Adipocyte (in vitro differentiated cells): ENCODE results near the gene SCNN1B.
A peak's percentile ranks its signal among the peaks of the same experiment; 100 is the strongest.
"Not testable (repeated sequence)": the region's sequence is repeated elsewhere in the genome, so short reads cannot be mapped to it uniquely, and the experiment has no call there.

ENCODE experiments used
- DNase-seq: peaks from one replicate; pipeline ENCODE4 v3.0.0-alpha.2; 2015; ENCODE audit warnings: low read depth
- H3K27me3 ChIP-seq: replicated peaks from 2 replicates; pipeline ENCODE4 v1.7.0; 2013; ENCODE audit warnings: mild to moderate bottlenecking, low read length, moderate library complexity; ENCODE audit not compliant: control insufficient read depth, insufficient read depth
- H3K36me3 ChIP-seq: 2 replicates; pipeline ENCODE4 v1.7.0; 2013; ENCODE audit warnings: low read length, mild to moderate bottlenecking, moderate library complexity; ENCODE audit not compliant: control insufficient read depth, insufficient read depth, severe bottlenecking
- H3K4me1 ChIP-seq: 2 replicates; pipeline ENCODE4 v1.7.0; 2013; ENCODE audit warnings: mild to moderate bottlenecking, low read length, moderate library complexity; ENCODE audit not compliant: control insufficient read depth, insufficient read depth
- H3K4me3 ChIP-seq: 2 replicates; pipeline ENCODE4 v1.7.0; 2013; ENCODE audit warnings: mild to moderate bottlenecking, low read length, moderate library complexity
- H3K9ac ChIP-seq: 2 replicates; pipeline ENCODE4 v1.7.0; 2013; ENCODE audit warnings: mild to moderate bottlenecking, low read length, moderate library complexity
- H3K9me3 ChIP-seq: 2 replicates; pipeline ENCODE4 v1.7.0; 2013; ENCODE audit warnings: mild to moderate bottlenecking, low read length, moderate library complexity; ENCODE audit not compliant: control insufficient read depth

The SCNN1B gene, protein sequence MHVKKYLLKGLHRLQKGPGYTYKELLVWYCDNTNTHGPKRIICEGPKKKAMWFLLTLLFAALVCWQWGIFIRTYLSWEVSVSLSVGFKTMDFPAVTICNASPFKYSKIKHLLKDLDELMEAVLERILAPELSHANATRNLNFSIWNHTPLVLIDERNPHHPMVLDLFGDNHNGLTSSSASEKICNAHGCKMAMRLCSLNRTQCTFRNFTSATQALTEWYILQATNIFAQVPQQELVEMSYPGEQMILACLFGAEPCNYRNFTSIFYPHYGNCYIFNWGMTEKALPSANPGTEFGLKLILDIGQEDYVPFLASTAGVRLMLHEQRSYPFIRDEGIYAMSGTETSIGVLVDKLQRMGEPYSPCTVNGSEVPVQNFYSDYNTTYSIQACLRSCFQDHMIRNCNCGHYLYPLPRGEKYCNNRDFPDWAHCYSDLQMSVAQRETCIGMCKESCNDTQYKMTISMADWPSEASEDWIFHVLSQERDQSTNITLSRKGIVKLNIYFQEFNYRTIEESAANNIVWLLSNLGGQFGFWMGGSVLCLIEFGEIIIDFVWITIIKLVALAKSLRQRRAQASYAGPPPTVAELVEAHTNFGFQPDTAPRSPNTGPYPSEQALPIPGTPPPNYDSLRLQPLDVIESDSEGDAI

DNA sequence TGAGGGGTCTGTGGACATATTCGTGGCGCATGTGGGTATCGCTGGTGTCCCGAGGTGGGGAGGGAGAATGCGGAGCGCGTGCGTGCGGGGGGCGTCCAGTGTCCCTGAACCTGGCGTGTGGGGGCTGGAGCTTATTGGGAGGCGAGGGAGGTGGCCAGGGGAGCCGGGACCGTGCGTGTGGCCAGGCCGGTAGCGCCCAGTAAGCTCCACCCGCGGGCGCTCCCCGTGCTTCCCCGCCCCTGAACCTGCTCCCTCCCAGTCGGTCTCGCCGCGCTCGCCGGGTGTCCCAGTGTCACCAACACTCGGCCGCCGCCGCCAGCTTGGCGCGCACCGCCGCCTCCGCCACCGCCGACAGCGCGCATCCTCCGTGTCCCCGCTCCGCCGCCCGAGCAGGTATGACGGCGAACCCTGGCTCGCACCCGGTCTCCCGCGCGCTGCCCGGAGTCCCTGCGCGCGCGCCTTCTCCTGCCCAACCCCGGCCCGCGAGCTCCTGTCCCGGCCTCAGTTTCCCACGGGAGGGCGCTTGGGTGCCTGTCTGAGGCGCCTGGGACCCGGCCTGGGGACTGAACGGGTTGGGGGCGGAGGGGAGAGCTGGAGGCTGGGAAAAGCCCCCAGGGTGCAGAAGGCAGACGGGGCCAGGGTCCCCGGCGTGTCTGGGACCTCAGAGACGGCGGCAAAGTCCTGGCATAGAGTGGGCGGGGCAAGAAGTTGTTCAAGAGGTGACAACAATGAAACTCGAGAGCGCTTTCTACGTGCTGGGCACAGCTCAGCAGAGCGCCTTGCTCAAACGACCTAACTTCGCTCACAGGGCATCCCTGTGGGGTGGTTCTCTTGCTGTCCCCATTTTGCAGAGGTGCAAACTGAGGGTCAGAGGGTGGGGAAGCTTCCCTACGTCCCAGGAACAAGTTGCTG lies at the start of gene SCNN1B:
Gene SCNN1B (plus strand): TSS at position 258 of the 912 bp plus-strand sequence. CDS start 46,298 bp downstream, outside the sequence.
- no peaks in the 10 kb centered on the region for H3K36me3 ChIP-seq
- H3K4me3 ChIP-seq = no peak within 1 kb of the TSS
- H3K4me1 ChIP-seq = no peaks in the 10 kb centered on the region
- no peaks in the 10 kb centered on the region for H3K9me3 ChIP-seq
- DNase-seq = no peak
- H3K9ac ChIP-seq = no peak within 1 kb of the TSS
- peaks cover 35% of the 10 kb centered on the region for H3K27me3 ChIP-seq

DNA sequence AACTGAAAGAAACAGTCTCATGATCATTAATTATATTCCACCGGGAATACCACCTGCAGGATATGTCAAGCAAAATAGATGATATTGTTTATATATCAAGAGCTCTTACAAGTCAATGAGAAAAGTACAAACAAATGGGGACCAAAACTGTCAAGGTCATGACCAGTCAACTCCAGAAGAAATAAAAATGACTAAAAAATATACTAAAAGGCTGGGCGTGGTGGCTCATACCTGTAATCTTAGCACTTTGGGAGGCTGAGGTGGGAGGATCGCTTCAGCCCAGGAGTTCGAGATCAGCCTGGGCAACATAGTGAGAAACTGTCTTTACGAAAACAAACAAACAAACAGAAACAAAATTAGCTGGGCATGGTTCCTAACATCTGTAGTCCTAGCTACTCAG lies 49.8 kb upstream of the SCNN1B start:
- Histone ChIP-seq H3K4me1 (peaks cover 12% of the 10 kb centered on the region), H3K9ac (no peak overlapping the region), H3K36me3 (no peaks in the 10 kb centered on the region), H3K9me3 (peaks cover 5% of the 10 kb centered on the region), H3K27me3 (no peaks in the 10 kb centered on the region), H3K4me3 (no peak overlapping the region)
- DNase-seq = no peak

DNA sequence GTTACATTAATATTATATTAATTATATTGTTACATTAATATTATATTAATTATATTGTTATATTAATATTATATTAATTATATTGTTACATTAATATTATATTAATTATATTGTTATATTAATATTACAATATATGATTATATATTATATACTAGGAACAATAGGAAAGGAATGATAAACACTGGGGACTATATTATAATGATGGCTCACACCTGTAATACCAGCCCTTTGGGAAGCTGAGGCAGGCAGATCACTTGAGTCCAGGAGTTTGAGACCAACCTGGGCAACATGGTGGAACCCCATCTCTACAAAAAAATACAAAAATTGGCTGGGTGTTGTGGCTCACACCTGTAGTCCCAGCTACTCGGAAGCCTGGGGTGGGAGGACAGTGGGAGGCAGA lies 48.5 kb upstream of the SCNN1B start:
- not testable (repeated sequence) for DNase-seq, H3K27me3 ChIP-seq, H3K9ac ChIP-seq, H3K9me3 ChIP-seq, H3K36me3 ChIP-seq, H3K4me3 ChIP-seq, H3K4me1 ChIP-seq

DNA sequence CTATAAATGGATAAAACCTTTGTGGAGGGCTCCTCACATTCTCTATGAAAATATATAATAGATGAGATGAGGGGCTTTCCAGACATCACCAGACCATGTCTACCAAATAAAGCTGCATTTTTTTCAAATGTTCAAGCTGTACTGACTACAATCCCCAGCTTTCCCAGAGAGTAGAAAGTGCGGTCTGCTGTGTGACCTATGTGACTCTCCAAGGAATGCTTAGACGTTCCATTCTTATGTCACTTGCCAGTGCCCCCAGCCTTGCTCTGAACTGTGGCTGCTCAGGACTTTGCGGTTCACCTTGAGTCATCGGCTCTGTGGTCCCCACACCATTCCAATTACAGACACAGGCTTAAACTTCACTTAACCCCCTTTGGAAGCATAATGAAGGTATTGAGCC lies 47.8 kb upstream of the SCNN1B start:
- Histone ChIP-seq H3K9me3 (peaks cover 9% of the 10 kb centered on the region), H3K4me1 (no peaks in the 10 kb centered on the region), H3K36me3 (no peaks in the 10 kb centered on the region), H3K4me3 (no peak overlapping the region), H3K9ac (no peak overlapping the region), H3K27me3 (no peaks in the 10 kb centered on the region)
- DNase-seq = peak; percentile 18

DNA sequence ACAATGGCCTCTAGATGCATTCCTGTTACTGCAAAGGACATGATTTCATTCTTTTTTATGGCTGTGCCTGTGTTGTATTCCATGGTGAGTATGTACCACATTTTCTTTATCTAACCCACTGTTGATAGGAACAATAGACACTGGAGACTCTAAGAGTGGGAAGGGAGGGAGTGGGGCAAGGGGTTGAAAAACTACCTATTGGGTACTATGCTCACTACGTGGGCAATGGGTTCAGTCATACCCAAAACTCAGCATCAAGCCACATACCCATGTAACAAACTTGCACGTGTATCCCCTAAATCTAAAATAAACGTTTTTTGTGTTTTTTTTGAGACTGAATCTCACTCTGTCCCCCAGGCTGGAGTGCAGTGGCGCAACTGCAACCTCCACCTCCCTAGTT lies 47.1 kb upstream of the SCNN1B start:
- no peak overlapping the region for H3K4me3 ChIP-seq
- no peaks in the 10 kb centered on the region for H3K27me3 ChIP-seq
- no peak overlapping the region for H3K9ac ChIP-seq
- H3K4me1 ChIP-seq = no peaks in the 10 kb centered on the region
- peaks cover 11% of the 10 kb centered on the region for H3K9me3 ChIP-seq
- no peaks in the 10 kb centered on the region for H3K36me3 ChIP-seq
- DNase-seq = no peak

DNA sequence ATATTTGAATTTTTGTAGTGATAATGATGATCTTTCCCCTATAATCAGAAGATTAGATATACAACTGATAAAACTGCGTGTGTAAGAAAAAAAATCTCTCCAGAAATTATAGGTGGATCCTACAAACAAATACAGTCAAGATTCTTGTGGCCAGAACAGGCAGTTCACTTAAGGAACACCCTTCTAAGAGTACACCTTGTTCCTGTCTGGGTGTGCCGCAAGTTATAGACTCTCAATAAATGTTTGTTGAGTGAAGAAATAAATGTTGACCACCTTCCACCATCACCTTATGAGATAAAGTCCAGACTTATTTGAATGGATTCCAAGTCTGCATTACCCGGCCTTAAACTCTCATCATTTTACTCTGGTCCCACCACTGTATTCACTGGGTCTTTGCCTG lies 45.7 kb upstream of the SCNN1B start:
- no peaks in the 10 kb centered on the region for H3K4me1 ChIP-seq
- no peaks in the 10 kb centered on the region for H3K27me3 ChIP-seq
- no peak overlapping the region for H3K4me3 ChIP-seq
- no peak overlapping the region for H3K9ac ChIP-seq
- H3K9me3 ChIP-seq = peaks cover 7% of the 10 kb centered on the region
- H3K36me3 ChIP-seq = no peaks in the 10 kb centered on the region
- DNase-seq = no peak

DNA sequence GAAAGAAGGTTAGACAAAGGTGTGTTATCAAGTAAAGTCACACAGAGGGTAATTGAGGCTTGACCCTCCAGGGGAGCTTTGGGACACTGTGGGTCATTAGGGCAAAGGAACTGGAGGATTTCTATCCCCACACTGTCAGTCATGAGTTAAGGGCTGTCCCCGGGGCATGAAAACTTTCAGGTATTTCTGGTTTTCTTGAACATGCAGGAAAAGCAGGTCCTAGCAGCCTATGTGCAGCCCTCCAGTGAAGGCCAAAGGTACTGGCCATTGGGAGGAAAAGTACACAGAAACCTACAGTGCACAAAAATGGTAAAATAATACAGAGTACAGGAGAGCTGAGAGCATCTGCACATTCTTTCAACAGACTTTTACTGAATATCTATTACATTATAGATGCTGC lies 44.4 kb upstream of the SCNN1B start:
- no peak overlapping the region for H3K9ac ChIP-seq
- H3K36me3 ChIP-seq = no peaks in the 10 kb centered on the region
- no peak overlapping the region for H3K4me3 ChIP-seq
- no peaks in the 10 kb centered on the region for H3K4me1 ChIP-seq
- DNase-seq = no peak
- H3K9me3 ChIP-seq = peaks cover 7% of the 10 kb centered on the region
- no peaks in the 10 kb centered on the region for H3K27me3 ChIP-seq

DNA sequence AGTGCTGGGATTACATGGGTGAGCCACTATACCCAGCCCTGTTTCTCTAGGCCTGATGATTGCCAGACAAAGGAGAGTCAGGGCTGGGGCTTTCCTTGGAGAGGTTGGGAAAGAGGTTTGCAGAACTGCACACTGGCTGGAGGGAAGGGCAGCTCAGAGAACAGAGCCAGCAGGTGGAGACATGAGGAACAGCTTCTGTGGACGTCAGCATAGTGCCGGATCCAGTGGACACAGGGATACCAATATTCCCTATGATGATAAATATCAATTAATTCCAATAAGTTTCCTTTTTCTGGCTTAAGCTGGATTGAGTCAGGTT lies 43.2 kb upstream of the SCNN1B start:
- Histone ChIP-seq H3K4me1 (no peaks in the 10 kb centered on the region), H3K4me3 (no peak overlapping the region), H3K27me3 (peaks cover 2% of the 10 kb centered on the region), H3K9me3 (peaks cover 7% of the 10 kb centered on the region), H3K9ac (no peak overlapping the region), H3K36me3 (no peaks in the 10 kb centered on the region)
- DNase-seq = no peak

DNA sequence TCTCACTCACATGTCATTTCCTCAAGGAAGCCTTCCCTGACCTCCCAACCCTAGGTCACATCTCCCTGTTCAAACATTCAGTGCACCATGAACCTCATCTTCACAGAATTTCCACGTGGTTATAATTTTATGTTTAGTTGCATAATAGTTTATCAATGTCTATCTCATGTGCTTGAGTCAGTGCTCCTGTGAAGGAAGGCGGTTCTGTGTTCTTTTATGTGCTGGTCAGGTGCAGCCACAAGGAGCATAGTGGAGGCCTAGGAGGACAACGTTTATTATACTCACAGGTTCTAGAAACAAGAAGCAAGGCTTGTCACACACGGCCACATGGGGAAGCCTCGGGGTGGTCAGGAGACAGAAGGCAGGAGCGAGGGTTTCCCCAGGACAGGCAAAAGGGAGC lies 34.5 kb upstream of the SCNN1B start:
- H3K9me3 ChIP-seq = peaks cover 5% of the 10 kb centered on the region
- H3K4me3 ChIP-seq = no peak overlapping the region
- H3K36me3 ChIP-seq = no peaks in the 10 kb centered on the region
- H3K4me1 ChIP-seq = no peaks in the 10 kb centered on the region
- no peak for DNase-seq
- peaks cover 10% of the 10 kb centered on the region for H3K27me3 ChIP-seq
- no peak overlapping the region for H3K9ac ChIP-seq

DNA sequence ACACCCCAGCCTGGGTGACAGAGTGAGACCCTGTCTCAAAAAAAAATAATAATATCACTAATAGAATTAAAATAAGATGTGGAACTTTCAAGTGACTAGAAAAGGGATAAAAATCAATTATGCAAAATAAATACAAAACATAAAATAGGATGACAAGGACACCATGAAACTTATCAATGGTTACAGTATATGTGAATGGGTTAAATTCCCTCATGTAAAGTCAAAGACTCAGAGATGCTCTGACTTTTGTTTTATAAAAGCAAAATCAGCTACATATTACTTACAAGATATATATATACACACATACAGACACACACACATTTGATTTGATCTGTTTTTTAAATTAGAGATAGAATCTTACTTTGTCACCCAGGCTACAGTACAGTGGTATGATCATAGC lies 33.5 kb upstream of the SCNN1B start:
- Histone ChIP-seq H3K36me3 (no peaks in the 10 kb centered on the region), H3K4me1 (no peaks in the 10 kb centered on the region), H3K9ac (no peak overlapping the region), H3K27me3 (peaks cover 8% of the 10 kb centered on the region), H3K4me3 (no peak overlapping the region), H3K9me3 (peaks cover 5% of the 10 kb centered on the region)
- no peak for DNase-seq

DNA sequence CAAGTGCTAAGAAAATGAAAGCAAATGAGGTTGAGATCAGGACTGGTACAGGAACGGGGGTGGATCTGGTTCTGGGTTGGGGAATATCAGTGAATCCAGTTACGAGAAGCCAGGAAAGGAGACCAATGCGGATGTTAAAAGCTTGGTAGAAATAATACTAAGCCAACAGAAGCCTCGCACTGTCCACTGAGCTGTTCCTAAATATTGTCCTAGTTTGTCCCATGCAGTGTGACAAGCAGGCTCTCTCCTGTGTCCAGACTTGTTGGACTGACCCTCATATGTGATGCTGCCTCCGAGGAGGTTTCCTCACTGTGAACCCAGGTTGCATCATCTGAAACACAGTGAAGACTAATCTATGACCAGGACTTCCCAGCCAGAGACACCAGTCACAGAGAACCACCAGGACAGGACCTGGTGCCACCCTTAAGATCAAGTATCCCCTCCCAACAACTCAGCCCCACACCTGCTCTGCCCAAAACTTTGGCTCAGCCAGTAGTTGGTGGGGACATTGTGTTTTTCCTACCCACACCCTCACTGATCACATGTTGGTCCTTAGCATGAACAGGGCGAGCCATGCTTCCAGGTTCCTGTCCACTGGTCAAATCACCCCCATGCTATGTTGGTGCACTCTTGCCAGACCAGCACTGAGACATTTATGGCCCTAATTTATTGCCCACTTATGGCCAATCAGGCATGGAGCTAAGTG lies 32.7 kb upstream of the SCNN1B start:
- Histone ChIP-seq H3K36me3 (no peaks in the 10 kb centered on the region), H3K4me3 (no peak overlapping the region), H3K9ac (no peak overlapping the region), H3K9me3 (peaks cover 5% of the 10 kb centered on the region), H3K4me1 (no peaks in the 10 kb centered on the region), H3K27me3 (peaks cover 8% of the 10 kb centered on the region)
- DNase-seq = no peak
